EH (cell line): ENCODE measurements around the gene TMEM131.

Experiments used
- DNase-seq: peaks from one replicate; pipeline ENCODE4 v3.0.0-alpha.2; 2015; ENCODE audit warnings: low read depth

The TMEM131 gene

DNA sequence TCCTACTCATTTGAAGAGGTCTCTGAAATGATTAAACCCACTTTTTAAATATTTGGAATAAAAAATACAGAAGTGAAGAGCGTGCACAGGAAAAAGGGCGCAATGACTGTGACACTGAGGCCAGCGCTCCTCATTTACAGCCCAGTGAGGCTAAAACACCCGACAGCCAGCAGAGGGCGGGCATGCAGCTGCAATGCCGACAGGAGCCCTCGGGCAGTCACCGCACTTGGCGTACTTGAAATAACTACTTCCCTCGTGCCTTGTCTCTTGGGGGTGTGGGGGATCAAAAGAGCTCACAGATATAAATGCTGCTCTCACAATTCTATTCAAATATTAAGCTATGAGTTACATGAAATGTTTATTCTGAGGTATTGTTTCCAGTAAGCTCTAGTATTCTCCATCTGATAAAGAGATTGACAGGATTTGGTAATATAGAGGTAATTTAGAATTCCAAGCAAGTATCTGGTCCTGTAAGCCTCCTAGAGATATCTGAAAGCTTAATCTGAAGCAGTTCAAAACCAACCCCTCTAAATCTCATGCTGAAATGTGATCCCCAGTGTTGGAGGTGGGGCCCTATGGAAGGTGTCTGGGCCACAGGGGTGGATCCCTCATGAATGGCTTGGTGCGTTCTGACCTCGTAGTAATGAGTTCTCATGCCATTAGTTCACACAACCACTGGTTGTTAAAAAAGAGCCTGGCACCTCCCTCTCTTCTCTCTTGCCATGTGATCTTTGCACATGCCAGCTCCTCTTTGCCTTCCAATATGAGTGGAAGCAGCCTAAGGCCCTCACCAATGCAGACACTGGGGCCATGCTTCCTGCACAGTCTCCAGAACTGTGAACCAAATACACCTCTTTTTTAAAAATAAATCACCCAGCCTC is 188.8 kb downstream of the TMEM131 start:
- DNase-seq: peak; percentile 76

DNA sequence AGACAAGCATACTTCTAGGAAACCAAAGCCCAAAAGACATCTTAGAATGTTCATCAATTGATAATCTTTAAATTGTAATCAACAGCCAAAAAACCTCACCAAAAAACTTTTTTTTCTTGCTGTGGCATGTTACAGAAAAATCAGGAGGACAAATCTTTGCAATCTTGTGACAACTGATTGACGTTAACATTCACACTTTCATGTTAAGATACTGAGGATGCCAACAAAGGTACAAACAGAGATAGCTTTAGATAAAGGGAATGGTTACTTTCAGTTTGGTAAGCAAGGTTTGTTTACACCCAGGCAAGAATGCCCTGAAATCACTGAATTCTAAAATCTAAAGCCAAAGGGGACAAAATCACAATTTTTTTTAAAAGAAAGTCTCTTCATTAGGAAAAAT is 190.0 kb downstream of the TMEM131 start:
- DNase-seq: no peak

DNA sequence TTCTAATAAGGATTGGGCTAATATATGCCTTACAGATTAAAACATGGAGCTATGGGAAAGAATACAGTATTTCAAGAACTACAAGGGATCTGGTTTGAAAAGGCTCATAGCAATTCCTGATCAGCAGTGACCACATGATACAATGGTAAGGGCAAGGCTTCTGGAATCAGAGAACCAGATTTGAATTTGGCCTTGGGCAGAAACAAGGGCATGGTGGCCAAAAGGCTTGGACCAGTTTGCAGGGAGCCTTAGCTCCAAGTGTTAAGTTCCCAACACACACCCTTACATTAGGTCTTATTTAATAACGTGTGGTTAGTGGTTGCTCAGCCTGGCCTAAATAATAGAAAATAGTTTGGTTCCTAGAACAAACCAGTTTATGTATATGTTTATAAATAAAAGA is 194.7 kb downstream of the TMEM131 start:
- DNase-seq: no peak

DNA sequence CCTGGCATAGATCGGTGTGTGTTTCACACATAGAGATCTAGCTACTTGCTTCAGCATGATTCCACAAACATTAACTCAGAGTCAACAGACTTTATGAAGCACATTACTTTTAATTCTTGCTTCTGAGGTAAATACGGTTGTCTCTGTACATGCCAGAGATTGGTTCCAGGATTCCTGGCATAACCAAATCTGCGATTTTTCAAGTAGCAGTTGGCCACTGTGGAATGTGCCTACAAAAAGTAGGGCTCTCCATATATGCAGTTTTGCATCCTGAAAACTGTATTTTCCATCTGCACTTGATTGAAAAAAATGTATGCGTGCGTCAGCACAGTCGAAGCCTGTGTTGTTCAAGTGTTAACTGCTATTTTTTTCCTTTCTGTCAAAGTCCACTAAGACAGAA is 197.3 kb downstream of the TMEM131 start:
- no peak for DNase-seq

DNA sequence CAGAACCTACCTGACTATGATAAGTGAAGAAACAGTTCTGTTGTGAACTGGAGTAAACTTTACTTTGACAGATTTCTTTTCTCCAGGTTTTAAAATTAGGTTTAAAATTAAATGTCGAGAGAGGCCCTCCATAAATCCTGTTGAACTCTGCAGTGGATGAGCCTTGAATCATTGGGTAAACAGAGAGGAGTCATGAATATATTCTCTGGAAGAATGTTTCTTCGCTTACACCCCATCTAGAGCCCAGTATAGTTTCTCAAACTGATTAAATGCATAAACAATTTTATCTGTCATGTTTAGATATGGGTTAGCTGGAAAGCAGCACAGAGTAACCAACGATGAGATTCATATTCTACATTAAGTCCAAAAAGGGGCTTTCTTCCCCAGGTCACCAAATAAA is 198.4 kb downstream of the TMEM131 start:
- no peak for DNase-seq

DNA sequence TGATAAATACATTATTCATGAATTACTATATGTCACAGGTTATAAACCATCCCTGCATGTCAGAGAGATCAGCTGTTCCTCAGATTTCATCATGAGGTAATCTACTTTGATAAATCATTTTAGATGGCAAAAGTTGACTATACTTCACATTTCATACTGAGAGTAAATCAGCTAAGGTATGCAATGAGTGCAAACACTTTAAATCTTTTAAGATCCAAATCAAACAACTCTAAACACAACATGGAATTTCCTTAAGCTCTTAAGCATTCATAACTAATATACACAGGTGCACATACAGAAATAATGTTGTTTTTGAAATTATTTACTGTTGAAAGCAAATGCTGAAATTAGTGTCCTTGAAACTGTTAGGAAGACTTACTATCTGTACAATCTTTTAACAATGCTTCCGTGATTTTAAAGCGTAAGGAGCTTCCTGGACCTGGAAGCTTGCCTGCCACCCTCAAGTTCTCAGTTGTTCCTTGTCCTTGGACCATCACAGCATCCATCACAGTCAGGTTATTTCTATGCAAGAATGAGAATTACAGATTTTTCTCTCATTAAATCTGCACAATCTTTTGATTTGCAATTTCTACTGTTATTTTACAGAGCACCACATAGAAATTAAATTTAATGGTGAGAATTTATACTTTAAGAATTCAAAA is 199.2 kb downstream of the TMEM131 start:
- no peak for DNase-seq

DNA sequence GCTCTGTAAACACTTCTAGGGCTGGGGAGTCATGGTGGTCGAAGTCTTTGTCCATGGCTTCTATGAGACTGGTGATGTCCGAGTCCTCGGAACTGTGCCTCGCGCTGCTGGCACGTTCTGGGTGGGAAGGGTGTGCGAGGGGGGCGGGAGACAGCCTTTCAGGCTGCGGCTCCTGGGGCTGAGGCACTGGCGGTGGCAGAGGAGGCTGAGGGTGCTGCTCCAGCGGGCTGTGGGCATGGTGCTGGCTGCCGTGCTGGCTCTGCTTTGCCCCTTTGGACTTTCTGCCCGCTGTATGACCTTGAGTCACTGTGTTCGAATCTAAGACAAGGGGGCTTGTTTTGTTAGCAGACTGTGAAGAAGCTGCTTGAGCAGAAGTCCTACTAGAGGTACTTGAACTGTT is 203.3 kb downstream of the TMEM131 start:
- no peak for DNase-seq

DNA sequence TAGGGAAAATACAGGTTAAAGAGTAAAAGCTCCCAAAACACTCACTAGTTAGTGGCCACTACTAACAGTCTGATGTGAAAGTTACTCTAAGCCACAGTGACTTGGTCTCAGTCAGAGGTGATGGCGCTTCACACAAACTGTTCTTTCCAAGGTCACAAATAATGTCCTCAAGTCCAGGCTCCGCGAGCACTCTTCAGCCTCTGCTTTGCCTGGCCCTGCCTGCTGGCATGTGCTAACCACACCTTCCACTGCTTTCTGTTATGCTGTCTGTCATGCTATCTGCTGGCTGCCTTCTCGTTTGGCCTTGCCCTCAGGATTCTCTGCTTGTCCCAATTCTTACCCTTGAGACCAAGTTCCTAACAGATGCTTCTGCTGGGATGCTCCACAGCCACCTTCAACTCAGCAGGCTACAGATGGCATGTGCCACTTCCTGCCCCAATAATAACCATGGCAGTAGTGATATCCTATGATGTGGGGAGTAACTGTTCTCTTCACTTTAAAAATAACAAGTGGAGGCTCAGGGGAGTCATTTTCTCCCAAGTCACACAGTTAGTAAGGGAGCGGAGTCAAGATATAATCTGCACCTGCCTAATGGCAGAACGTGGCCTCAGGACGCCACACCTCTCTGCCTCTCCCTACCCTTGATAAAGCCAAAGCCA is 206.6 kb downstream of the TMEM131 start:
- no peak for DNase-seq

DNA sequence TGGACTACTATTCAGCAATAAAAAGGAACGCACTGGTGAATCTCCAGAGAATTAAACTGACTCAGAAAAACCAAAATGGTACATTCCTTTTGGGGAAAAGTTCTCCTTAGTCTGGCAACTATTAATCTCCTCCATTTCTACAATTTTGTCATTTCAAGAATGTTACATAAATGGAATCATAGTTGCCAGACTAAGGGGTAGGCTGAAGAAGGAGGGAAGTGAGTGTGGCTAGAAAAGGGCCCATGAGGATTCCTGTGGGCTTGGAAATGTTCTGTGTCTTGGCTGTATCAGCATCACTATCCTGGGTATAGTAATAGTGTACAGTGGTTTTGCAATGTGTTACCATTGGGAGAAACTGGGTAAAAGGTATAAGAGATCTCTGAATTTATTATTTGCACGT is 209.9 kb downstream of the TMEM131 start:
- DNase-seq: peak; percentile 4

DNA sequence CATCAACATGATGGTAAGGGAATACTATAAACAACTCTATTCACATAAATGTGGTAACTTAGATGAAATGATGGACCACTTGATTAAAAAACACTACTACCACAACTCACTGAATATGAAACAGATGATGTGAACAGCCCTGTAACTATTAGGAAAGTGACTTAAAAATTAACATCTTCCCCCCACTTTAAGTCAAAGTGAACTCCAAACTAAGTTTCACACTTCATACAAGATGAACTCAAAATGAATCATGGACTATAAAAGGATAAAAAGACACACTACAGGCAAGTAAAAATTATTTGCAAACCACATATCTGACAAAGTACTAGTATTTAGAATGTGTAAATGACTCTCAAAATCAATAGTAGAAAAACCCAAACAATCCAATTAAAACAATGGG is 210.8 kb downstream of the TMEM131 start:
- no peak for DNase-seq

DNA sequence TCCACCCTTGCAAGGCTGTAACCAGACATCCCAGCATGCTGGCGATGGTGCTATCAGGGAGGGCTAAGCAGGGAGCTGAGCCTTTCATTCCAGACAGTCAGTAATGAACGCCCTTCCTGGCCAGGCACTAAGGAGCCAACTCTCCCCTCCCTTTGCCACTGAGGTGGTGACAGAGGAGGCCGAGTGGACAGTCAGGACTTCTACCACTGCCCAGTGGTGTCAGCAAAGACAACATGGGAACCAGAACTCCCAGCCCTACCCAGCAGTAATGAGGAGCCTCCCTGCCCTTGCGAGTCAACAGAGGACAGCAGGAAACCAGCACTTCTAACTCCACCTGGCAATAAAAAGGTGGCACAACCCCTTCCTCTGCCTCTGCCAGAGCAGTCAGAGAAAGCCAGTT is 213.8 kb downstream of the TMEM131 start:
- DNase-seq: no peak

DNA sequence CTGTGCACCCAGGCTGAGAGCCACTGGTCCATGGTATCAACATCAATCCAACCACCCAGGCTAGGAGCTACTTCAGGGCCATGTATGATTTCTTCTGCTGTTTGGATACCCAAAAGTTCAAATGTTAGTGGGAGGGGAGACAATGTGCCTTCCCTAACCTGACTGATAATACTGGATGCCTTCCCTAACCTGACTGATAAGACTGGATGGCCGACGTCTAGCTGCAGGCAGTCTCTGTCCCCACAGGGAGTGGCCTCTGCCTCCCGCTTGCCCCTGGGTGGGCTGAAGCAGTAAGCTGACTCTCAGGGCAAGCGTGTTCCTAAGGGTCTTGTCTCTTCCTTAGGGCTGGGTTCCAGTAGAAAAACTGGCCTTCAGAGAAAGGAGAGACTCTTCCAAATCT is 216.6 kb downstream of the TMEM131 start:
- DNase-seq: no peak

DNA sequence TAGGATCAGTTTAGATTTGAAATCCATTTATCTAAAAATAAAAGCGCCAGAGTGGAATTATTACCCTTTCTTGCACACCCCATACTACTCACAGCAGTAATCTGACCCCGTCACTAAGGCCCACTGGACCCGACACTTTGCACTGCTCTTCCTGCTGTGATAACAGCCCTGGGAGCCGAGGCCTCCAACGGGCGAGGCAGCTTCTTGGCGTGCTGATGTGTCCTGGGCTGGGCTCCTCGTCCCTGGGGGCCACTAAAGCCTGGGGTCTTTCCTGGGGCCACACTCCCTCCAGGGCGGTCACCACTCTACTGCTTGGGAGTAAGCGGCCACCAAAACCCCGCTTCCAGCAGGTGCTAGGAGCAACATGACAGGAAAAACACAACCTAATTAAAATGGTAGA is 220.7 kb downstream of the TMEM131 start:
- DNase-seq: no peak

DNA sequence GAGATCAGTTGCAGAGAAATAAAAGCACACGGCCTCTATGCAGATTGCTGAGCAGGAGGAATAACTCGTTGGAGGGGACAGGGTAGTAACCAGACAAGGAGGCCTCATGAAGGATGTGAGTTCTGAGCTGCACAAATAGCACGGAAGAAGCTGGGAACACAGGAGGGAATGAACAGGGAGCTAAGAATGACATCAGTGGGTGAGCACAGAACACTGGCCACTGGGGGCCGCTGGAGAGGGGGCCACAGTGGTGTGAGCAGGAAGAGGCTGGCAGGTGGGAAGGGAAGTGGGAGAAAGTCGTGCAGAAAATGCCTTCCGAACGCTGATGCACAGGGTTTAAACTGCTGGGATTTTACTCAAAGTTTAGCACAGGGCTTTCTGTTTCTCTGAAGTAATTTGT is 221.3 kb downstream of the TMEM131 start:
- DNase-seq: peak; percentile 6

DNA sequence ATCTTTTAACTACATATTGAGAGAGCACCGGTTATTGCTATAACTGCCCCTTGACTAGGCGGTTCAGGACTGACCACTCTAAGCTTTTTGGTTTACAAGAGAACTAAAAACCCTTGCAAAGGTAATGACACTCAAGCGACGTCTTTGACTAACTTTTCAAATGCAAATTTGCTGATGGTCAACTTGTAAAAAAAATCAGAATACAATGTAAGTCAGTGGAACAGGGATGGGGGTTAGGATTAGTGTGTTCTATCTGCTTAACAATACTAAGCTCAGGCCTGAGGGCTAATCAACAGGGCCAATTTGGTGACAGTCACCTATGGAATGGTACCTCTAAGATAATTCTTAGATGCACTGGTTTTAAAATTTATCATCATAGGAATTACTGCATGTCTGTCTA is 225.3 kb downstream of the TMEM131 start:
- DNase-seq: no peak

DNA sequence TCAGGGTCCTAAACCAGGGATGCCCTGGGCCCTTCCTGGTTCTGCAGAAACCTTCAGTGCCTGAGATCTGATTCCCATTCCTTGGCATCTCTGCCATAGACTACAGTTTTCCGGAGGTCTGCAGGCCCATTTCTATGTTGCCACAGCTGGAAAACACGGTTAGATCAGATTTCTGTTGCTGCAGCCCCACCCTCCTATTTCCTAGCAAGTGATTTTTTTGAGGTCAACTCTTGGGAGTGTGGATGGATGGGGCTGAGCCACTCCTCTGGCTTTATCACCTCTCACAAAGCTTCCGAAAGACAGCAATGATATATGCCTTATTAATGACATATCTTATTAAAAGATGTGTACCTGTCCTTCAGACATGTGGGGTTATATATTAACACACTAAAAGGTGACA is 226.0 kb downstream of the TMEM131 start:
- DNase-seq: no peak

DNA sequence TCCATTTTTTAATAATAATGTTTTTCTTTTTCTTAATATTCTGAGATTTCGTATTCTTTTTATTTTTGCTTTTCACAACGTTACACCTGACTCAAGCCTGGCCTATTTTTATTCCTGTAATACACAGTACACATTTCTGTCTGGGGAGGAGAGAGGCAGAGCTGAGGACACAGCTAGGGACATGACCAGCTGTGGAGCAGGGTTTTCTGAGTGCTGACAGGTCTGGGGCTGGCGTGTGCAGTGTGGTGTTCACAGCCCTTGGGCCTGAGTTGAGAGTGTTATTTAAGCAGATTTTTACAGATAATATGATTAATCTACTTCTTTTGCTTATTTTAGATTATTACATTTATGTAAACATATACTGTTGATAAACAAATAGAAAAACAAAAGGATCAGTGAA is 226.4 kb downstream of the TMEM131 start:
- DNase-seq: no peak

DNA sequence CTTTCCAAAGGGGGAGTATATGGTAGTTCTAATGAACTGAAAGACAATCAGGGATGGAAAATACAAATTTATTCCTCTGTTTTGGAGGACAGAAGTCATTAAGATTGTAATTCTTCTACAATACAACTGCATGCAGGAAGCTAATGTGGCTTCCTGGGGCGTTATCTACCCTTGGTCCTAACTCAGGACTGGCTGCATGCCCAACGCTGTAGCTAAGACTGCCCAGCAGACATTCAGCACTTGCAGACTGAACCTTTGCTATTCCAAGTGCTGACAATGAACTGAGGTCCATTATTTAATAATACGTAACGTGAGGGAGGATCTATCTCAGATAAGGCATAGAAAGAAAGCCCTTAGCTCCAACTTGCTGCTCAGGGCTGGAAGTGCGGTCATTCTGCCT is 229.2 kb downstream of the TMEM131 start:
- DNase-seq: no peak

DNA sequence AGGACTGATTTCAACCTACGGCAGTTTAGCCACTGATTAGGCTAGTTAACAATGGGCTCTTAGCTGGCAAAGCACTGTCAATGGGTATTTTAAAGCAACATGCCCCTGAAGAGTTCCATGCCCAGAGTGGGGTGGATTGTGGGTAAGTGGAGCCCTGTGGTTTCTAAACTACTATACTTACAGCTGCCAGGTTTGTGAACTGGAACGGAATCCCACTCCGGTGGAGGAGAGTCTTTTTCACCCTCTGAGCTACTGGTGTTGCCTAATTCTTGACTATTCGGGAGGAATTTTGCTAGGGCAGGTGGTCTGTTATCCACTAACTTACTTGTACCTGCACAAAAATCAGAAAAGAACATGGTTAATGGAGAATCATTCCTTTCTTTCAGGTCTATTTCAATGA is 229.8 kb downstream of the TMEM131 start:
- no peak for DNase-seq

DNA sequence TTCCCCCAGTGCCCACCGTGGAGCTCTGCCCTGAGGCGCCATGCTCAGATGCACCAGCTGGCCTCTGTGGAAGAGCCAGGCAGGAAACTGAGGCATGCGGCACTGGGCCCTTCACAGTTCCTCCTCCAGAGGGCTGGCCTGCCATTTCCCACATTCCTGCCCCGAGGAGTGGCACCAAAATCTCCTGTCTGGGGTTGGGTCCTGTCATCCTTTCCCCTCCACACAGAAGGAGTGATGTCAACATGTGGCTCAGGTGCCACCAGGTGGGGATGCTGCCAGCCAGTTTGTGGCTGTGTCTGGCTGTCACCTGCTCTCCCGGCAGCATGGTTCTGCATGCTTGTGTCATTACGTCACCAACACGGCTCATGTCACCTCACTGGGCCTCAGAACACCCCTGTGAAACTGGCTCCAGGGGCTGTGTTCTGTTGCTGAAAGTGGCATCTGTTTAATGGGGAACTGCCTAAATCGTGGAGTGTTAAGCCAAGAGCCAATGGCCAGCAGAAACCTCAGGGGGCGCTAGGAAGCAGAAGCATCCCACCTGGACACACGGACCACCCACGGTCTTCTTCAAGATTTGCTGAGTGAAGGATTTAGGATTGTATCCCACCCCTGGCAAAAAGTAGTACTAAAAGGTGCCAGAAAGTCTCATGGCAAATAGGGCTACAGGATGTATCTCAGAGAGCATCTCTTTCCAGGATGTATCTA is 231.0 kb downstream of the TMEM131 start:
- DNase-seq: no peak

DNA sequence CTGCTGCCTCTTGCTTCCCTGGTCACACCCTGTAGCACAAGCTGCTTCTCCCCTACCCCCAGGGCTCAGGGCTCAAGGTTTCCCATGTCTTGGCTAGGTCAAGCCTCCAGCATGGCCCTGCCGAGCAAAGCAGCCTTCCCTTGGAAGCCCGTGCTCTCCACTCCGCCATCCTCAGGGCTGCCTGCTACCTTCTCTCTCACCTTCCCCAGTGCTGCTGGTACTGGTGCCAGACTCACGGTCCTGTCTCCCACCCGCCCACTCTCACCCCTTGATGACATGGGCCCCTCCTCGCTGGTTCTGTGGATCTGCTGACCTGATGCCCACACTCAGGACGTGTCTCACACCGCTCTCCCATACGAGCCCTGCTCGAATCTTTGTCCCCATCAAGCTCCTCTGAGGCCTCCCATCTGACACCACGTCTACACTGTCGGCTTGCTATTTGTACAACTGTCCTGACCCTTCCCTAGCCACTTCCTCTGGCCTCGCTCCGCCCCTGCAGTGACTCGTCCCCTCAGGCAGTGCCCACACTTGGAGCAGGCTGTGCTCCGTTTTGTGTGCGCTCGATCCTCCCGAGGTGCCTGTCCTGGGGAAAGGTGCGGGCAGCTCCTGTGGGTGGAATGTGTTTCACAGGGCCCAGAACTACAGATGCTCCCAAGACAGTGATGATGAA is 232.4 kb downstream of the TMEM131 start:
- DNase-seq: peak; percentile 39

DNA sequence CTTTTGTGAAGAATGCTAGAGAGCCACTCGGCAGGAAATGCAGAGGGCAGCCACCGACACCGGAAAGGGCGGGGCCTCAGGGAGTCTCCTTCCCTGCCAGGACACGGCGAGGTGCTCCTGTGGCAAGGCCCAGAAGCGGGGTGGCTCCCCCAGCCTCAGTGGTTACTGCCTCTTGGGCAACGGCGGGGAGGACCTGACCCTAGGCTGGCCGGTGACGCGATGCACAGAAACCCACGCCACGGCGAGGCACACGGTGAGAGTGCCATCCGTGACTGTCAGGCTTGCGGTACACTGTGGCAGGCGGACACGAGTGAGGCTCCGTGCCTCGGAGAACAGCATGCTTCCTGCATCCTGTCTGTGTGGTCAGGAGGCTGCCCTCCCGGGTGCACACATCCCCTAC is 234.6 kb downstream of the TMEM131 start:
- no peak for DNase-seq
